IMR-90 (cell line): ENCODE measurements around the gene TBC1D9B. TPM values are rescaled to one million over a fixed set of nuclear protein-coding genes. Genes with fewer than 3 reads are reported as not detected.

ENCODE experiments used
- ATAC-seq: fragments of 200-7000 bp; cut with Tn5 transposase; 2 replicates; pipeline ENCODE4 v1.9.1; 2020; ENCODE audit warnings: low read depth, mild to moderate bottlenecking, moderate library complexity
- BruUV-seq: library from RNA; stranded (reverse); fragments of 400-500 nt; replicated peaks from 2 replicates; lab custom pipeline; 2021; lab: Mats Ljungman, UMichigan
- CTCF ChIA-PET: fragments of 300-600 bp; formaldehyde crosslinking; extraction: SDS; loops from one replicate; lab custom pipeline; 2021; ENCODE audit warnings: antibody characterized with exemption; lab: Yijun Ruan, JAX
- POLR2A ChIA-PET: fragments of 300-600 bp; sonication (Branson Sonifier 250); formaldehyde crosslinking; loops from one replicate; lab custom pipeline; 2022; ENCODE audit warnings: antibody characterized with exemption; ENCODE audit not compliant: unreplicated experiment; lab: Charles Lee
- DNase-seq: peaks from one replicate; pipeline ENCODE4 v3.0.0; 2013
- H2AFZ ChIP-seq: replicated peaks from 2 replicates; pipeline ENCODE3; 2013; ENCODE audit warnings: low read length, mild to moderate bottlenecking; ENCODE audit not compliant: poor library complexity
- H2AK5ac ChIP-seq: 2 replicates; pipeline ENCODE4 v1.6.1; 2013; ENCODE audit warnings: low read depth, low read length, inconsistent platforms
- H2AK9ac ChIP-seq: replicated peaks from 2 replicates; pipeline ENCODE3; 2013; ENCODE audit warnings: mild to moderate bottlenecking, low read depth, low read length, moderate library complexity; ENCODE audit not compliant: poor library complexity
- H2BK120ac ChIP-seq: 2 replicates; pipeline ENCODE4 v1.6.1; 2013; ENCODE audit warnings: low read depth, low read length, inconsistent platforms
- H2BK15ac ChIP-seq: 3 replicates; pipeline ENCODE4 v1.6.1; 2013; ENCODE audit warnings: low read depth, low read length, inconsistent platforms
- H2BK20ac ChIP-seq: 2 replicates; pipeline ENCODE4 v1.6.1; 2013; ENCODE audit warnings: low read depth, mild to moderate bottlenecking, inconsistent platforms, low read length, moderate library complexity
- H2BK5ac ChIP-seq: 2 replicates; pipeline ENCODE4 v1.6.1; 2013; ENCODE audit warnings: mild to moderate bottlenecking, low read depth, low read length, inconsistent platforms; ENCODE audit not compliant: poor library complexity, severe bottlenecking
- H3K14ac ChIP-seq: replicated peaks from 2 replicates; pipeline ENCODE4 v1.6.1; 2013; ENCODE audit warnings: low read depth, low read length, inconsistent platforms
- H3K18ac ChIP-seq: 2 replicates; pipeline ENCODE4 v1.6.1; 2013; ENCODE audit warnings: low read depth, low read length, control low read depth
- H3K23ac ChIP-seq: 2 replicates; pipeline ENCODE4 v1.6.1; 2013; ENCODE audit warnings: low read depth, low read length, inconsistent platforms
- H3K27ac ChIP-seq: 2 replicates; pipeline ENCODE4 v1.5.1; 2013; ENCODE audit warnings: mild to moderate bottlenecking, control low read depth, low read length; ENCODE audit not compliant: insufficient read depth
- H3K27me3 ChIP-seq: 2 replicates; pipeline ENCODE4 v1.6.1; 2013; ENCODE audit warnings: low read length; ENCODE audit not compliant: control insufficient read depth, insufficient read depth
- H3K36me3 ChIP-seq: 2 replicates; pipeline ENCODE4 v1.6.1; 2013; ENCODE audit warnings: low read length, mixed read lengths; ENCODE audit not compliant: control insufficient read depth, insufficient read depth
- H3K4ac ChIP-seq: 2 replicates; pipeline ENCODE4 v1.6.1; 2013; ENCODE audit warnings: low read depth, low read length, inconsistent platforms
- H3K4me1 ChIP-seq: 2 replicates; pipeline ENCODE4 v1.6.1; 2013; ENCODE audit warnings: low read length, mixed read lengths; ENCODE audit not compliant: control insufficient read depth, insufficient read depth
- H3K4me2 ChIP-seq: 2 replicates; pipeline ENCODE4 v1.6.1; 2013; ENCODE audit warnings: low read depth, mild to moderate bottlenecking, control low read depth, low read length, moderate library complexity
- H3K4me3 ChIP-seq: 2 replicates; pipeline ENCODE4 v1.5.1; 2013; ENCODE audit warnings: low read depth, mild to moderate bottlenecking, control low read depth, low read length, moderate library complexity; ENCODE audit not compliant: insufficient read depth
- H3K56ac ChIP-seq: 2 replicates; pipeline ENCODE4 v1.6.1; 2013; ENCODE audit warnings: low read length, inconsistent platforms; ENCODE audit not compliant: insufficient read depth; ENCODE audit errors: extremely low read depth
- H3K79me1 ChIP-seq, 2 experiments: 2 replicates each; pipeline ENCODE4 v1.6.1; 2013; ENCODE audit warnings: low read length in 2 of 2, inconsistent platforms in 1 of 2, low read depth in 1 of 2
- H3K9ac ChIP-seq: 2 replicates; pipeline ENCODE4 v1.6.1; 2013; ENCODE audit warnings: low read depth, low read length, control low read depth
- H3K9me1 ChIP-seq: 2 replicates; pipeline ENCODE4 v1.6.1; 2013; ENCODE audit warnings: low read length, inconsistent platforms; ENCODE audit not compliant: insufficient read depth
- H3K9me3 ChIP-seq: 2 replicates; pipeline ENCODE4 v1.6.1; 2013; ENCODE audit warnings: low read length; ENCODE audit not compliant: control insufficient read depth, insufficient read depth
- H4K20me1 ChIP-seq: 2 replicates; pipeline ENCODE4 v1.6.1; 2013; ENCODE audit warnings: low read length, inconsistent platforms; ENCODE audit not compliant: insufficient read depth
- H4K5ac ChIP-seq: 2 replicates; pipeline ENCODE4 v1.6.1; 2013; ENCODE audit warnings: mild to moderate bottlenecking, low read depth, low read length, control low read depth
- H4K8ac ChIP-seq, 2 experiments: 2 replicates each; pipeline ENCODE4 v1.6.1; 2013; ENCODE audit warnings: low read depth in 2 of 2, low read length in 2 of 2, control low read depth in 1 of 2, inconsistent platforms in 1 of 2
- H4K91ac ChIP-seq: 2 replicates; pipeline ENCODE4 v1.6.1; 2013; ENCODE audit warnings: low read depth, low read length, inconsistent platforms; ENCODE audit not compliant: insufficient read depth
- BHLHE40 ChIP-seq: fragments of 150-350 bp; IDR thresholded peaks from 2 replicates; pipeline ENCODE4 v1.6.1; 2016; ENCODE audit warnings: mild to moderate bottlenecking, low read depth, low read length
- CEBPB ChIP-seq: IDR thresholded peaks from 2 replicates; pipeline ENCODE4 v1.6.1; 2012; ENCODE audit warnings: low read depth, low read length, improper control_type of control experiment
- CHD1 ChIP-seq: IDR thresholded peaks from 2 replicates; pipeline ENCODE4 v1.6.1; 2012; ENCODE audit warnings: low read depth, low read length, improper control_type of control experiment
- FOS ChIP-seq: fragments of 150-350 bp; IDR thresholded peaks from 2 replicates; pipeline ENCODE4 v1.6.1; 2016; ENCODE audit warnings: low read depth, low read length
- MAFK ChIP-seq: IDR thresholded peaks from 2 replicates; pipeline ENCODE4 v1.6.1; 2012; ENCODE audit warnings: low read depth, low read length, improper control_type of control experiment
- MAZ ChIP-seq: IDR thresholded peaks from 2 replicates; pipeline ENCODE4 v1.6.1; 2012; ENCODE audit warnings: low read depth, mild to moderate bottlenecking, low read length, improper control_type of control experiment, moderate library complexity, borderline replicate concordance
- MXI1 ChIP-seq: IDR thresholded peaks from 2 replicates; pipeline ENCODE4 v1.6.1; 2012; ENCODE audit warnings: low read depth, mild to moderate bottlenecking, low read length, moderate library complexity, borderline replicate concordance
- NFE2L2 ChIP-seq: fragments of 150-350 bp; IDR thresholded peaks from 2 replicates; pipeline ENCODE4 v1.6.1; 2016; ENCODE audit warnings: low read depth, mild to moderate bottlenecking, low read length
- POLR2A ChIP-seq: IDR thresholded peaks from 2 replicates; pipeline ENCODE4 v1.6.1; 2012; ENCODE audit warnings: mild to moderate bottlenecking, low read depth, low read length
- RAD21 ChIP-seq: IDR thresholded peaks from 2 replicates; pipeline ENCODE4 v1.6.1; 2012; ENCODE audit warnings: low read length, improper control_type of control experiment
- RCOR1 ChIP-seq: IDR thresholded peaks from 2 replicates; pipeline ENCODE4 v1.6.1; 2012; ENCODE audit warnings: mild to moderate bottlenecking, low read length, improper control_type of control experiment; ENCODE audit not compliant: insufficient replicate concordance
- RFX5 ChIP-seq: IDR thresholded peaks from 2 replicates; pipeline ENCODE4 v1.8.0; 2012; ENCODE audit warnings: low read depth, mild to moderate bottlenecking, low read length, moderate library complexity
- SMC3 ChIP-seq: fragments of 150-350 bp; IDR thresholded peaks from 2 replicates; pipeline ENCODE4 v1.6.1; 2016; ENCODE audit warnings: low read depth, mild to moderate bottlenecking, antibody characterized with exemption, low read length, moderate library complexity
- WGBS, 2 experiments: methylation state at CpG; one replicate each; pipeline versions ENCODE4 v1.1.5 to v1.1.7; 2013; ENCODE audit warnings: missing lambda C conversion rate in 2 of 2; ENCODE audit not compliant: insufficient read length in 1 of 2; ENCODE audit errors: extremely low coverage in 2 of 2; 5-methylcytosine and 5-hydroxymethylcytosine counted together
- dilution Hi-C: fragments of 300-500 bp; cut with HindIII; formaldehyde crosslinking; loops from one replicate; pipeline ENCODE4 v1.14.3; 2018; ENCODE audit warnings: low sequenced_read_pairs; ENCODE audit not compliant: unreplicated experiment
- in situ Hi-C: fragments of 300-500 bp; cut with MboI; formaldehyde crosslinking; loops from 3 replicates; pipeline ENCODE4 v1.14.3; 2019; ENCODE audit warnings: low sequenced_read_pairs, inconsistent platforms, mixed read lengths
- intact Hi-C: fragments of 100-400 bp; cut with micrococcal nuclease; formaldehyde crosslinking; loops from 2 replicates; pipeline ENCODE4 v1.10.0; 2022
- polyA plus RNA-seq, 3 experiments: library from polyadenylated mRNA; depleted of rRNA; stranded (reverse); fragments of >200 nt; gene quantifications; 2 replicates each; pipeline ENCODE4 v1.2.3, GENCODE V29; 2012; ENCODE audit warnings: low replicate concordance in 1 of 3
- total RNA-seq: library from RNA; depleted of rRNA; stranded (reverse); fragments of >200 nt; gene quantifications from 2 replicates; pipeline ENCODE4 v1.2.3, GENCODE V29; 2012
- TF ChIP-seq, protein P1 (sequence below): conservative IDR thresholded peaks from 2 replicates; pipeline ENCODE4 v1.5.1; 2012; ENCODE audit warnings: mild to moderate bottlenecking, low read depth, low read length, improper control_type of control experiment
- TF ChIP-seq, protein P2 (sequence below): fragments of 150-350 bp; IDR thresholded peaks from 2 replicates; pipeline ENCODE4 v1.6.1; 2016; ENCODE audit warnings: low read depth, mild to moderate bottlenecking, low read length, moderate library complexity, borderline replicate concordance
- TF ChIP-seq, protein P3 (sequence below): fragments of 150-350 bp; IDR thresholded peaks from 2 replicates; pipeline ENCODE4 v1.6.1; 2017; ENCODE audit warnings: mild to moderate bottlenecking, antibody characterized with exemption, low read length, low read depth

TBC1D9B gene
- total and polyA plus RNA-seq, 2 of the 4 experiments (the other 2 are of a cell fraction): 58.6 to 78.1 TPM

DNA sequence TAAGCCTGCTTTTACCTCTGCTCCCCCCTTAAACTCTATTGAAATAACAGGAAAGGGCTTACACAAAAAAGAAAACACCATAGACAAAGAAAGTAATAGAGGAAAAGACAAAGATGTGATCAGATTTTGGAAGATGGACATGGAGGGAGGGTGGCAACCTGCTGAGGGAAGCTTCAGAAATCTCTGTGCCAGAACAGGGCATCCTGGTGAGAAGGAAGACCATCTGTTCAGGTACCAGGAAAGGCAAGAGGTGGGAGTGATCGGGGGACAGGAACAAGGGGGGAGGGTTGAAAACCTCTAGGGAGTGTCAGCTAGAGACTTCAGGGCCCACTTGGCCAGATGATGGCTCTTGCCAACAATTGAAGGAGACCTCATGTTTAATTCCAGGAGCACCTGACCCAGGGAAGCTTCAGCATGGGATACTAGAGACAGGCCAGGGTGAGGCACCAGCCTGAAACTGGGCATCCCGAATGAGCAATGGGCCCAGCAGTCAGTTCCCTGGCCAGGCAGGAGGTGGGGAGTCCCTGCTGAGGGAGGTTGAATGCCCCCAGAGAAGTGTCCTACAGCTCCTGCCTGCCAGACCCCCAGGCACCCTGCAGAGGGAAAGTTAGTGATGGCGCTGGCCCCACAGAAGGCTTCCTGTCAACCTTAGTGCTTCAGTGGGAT is 78.8 kb downstream of the TBC1D9B start:
- Histone ChIP-seq H4K91ac (no peak overlapping the region), H2BK5ac (no peak overlapping the region), H4K8ac (no peak overlapping the region), H3K9ac (no peak overlapping the region), H3K9me1 (peaks cover 18% of the 10 kb centered on the region), H3K4me3 (no peak overlapping the region), H3K23ac (no peak overlapping the region), H3K79me1 (peaks cover 37 to 89% of the 10 kb centered on the region in 2 experiments), H3K27me3 (no peaks in the 10 kb centered on the region), H2AK5ac (no peak overlapping the region), H3K27ac (no peak overlapping the region), H4K5ac (no peak overlapping the region), H3K14ac (no peak overlapping the region), H3K4ac (no peak overlapping the region), H2AK9ac (peak overlapping the region; percentile 58), H2BK15ac (no peak overlapping the region), H2BK20ac (no peak overlapping the region), H3K56ac (no peak overlapping the region), H4K20me1 (peaks cover 94% of the 10 kb centered on the region), H3K4me1 (peaks cover 6% of the 10 kb centered on the region; the same call in 1 of the 2 replicates), H2BK120ac (no peak overlapping the region), H2AFZ (no peak overlapping the region), H3K4me2 (no peak overlapping the region), H3K36me3 (peaks cover 89% of the 10 kb centered on the region), H3K9me3 (no peaks in the 10 kb centered on the region), H3K18ac (no peak overlapping the region)
- ATAC-seq (no peak), DNase-seq (no peak)
- BruUV-seq: no TSS peak
- dilution Hi-C loops: no loop called here
- in situ Hi-C loops: no loop called here
- CTCF ChIA-PET: no interaction called here
- POLR2A ChIA-PET: no interaction called here
- WGBS, 2 experiments: no CpG with 5 or more reads among the region's 3 CpGs
- no peak for TF ChIP-seq FOS
- TF ChIP-seq RFX5: no peak
- no peak for TF ChIP-seq RAD21
- no peak for TF ChIP-seq MAFK
- TF ChIP-seq MAZ: no peak
- TF ChIP-seq BHLHE40: no peak
- TF ChIP-seq, protein P1, sequence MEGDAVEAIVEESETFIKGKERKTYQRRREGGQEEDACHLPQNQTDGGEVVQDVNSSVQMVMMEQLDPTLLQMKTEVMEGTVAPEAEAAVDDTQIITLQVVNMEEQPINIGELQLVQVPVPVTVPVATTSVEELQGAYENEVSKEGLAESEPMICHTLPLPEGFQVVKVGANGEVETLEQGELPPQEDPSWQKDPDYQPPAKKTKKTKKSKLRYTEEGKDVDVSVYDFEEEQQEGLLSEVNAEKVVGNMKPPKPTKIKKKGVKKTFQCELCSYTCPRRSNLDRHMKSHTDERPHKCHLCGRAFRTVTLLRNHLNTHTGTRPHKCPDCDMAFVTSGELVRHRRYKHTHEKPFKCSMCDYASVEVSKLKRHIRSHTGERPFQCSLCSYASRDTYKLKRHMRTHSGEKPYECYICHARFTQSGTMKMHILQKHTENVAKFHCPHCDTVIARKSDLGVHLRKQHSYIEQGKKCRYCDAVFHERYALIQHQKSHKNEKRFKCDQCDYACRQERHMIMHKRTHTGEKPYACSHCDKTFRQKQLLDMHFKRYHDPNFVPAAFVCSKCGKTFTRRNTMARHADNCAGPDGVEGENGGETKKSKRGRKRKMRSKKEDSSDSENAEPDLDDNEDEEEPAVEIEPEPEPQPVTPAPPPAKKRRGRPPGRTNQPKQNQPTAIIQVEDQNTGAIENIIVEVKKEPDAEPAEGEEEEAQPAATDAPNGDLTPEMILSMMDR: no peak
- TF ChIP-seq, protein P2, sequence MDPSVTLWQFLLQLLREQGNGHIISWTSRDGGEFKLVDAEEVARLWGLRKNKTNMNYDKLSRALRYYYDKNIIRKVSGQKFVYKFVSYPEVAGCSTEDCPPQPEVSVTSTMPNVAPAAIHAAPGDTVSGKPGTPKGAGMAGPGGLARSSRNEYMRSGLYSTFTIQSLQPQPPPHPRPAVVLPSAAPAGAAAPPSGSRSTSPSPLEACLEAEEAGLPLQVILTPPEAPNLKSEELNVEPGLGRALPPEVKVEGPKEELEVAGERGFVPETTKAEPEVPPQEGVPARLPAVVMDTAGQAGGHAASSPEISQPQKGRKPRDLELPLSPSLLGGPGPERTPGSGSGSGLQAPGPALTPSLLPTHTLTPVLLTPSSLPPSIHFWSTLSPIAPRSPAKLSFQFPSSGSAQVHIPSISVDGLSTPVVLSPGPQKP: no peak
- TF ChIP-seq NFE2L2: no peak
- no peak for TF ChIP-seq CEBPB
- TF ChIP-seq CHD1: no peak
- TF ChIP-seq RCOR1: no peak
- no peak for TF ChIP-seq POLR2A
- no peak for TF ChIP-seq MXI1
- no peak for TF ChIP-seq SMC3
- TF ChIP-seq, protein P3, sequence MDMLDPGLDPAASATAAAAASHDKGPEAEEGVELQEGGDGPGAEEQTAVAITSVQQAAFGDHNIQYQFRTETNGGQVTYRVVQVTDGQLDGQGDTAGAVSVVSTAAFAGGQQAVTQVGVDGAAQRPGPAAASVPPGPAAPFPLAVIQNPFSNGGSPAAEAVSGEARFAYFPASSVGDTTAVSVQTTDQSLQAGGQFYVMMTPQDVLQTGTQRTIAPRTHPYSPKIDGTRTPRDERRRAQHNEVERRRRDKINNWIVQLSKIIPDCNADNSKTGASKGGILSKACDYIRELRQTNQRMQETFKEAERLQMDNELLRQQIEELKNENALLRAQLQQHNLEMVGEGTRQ: no peak
- intact Hi-C loops: no loop called here
